GM19372 (cell line): Measurements from ENCODE around the gene PIEZO1.
A peak's percentile ranks its signal among the peaks of the same experiment; 100 is the strongest.
"Not testable (repeated sequence)": the region's sequence is repeated elsewhere in the genome, so short reads cannot be mapped to it uniquely, and the experiment has no call there.

Experiments
- ATAC-seq: cut with Tn5 transposase; IDR thresholded peaks from one replicate; pipeline ENCODE4 v1.9.1; 2021; ENCODE audit warnings: mild to moderate bottlenecking, low read depth, moderate library complexity; ENCODE audit not compliant: unreplicated experiment

Gene PIEZO1

GRCh38 chr16:88785106-88785924 lies at the start of gene PIEZO1:
TSS of gene PIEZO1 (minus strand) at chr16:88785220. CDS start at chr16:88784964, 256 bp downstream.
- peak; percentile 32 for ATAC-seq

GRCh38 chr16:88834670-88835069 lies 49.6 kb upstream of the PIEZO1 start:
- no peak for ATAC-seq

- no peak for ATAC-seq
Measured at GRCh38 chr16:88833086-88833485, 48.1 kb upstream of the PIEZO1 start.

- no peak for ATAC-seq
Measured at GRCh38 chr16:88831838-88832237, 46.8 kb upstream of the PIEZO1 start.

- ATAC-seq: no peak
Measured at GRCh38 chr16:88830783-88831182, 45.8 kb upstream of the PIEZO1 start.

- no peak for ATAC-seq
Measured at GRCh38 chr16:88830258-88830657, 45.2 kb upstream of the PIEZO1 start.

- no peak for ATAC-seq
Measured at GRCh38 chr16:88828711-88829110, 43.7 kb upstream of the PIEZO1 start.

- no peak for ATAC-seq
Measured at GRCh38 chr16:88827727-88828126, 42.7 kb upstream of the PIEZO1 start.

- ATAC-seq: no peak
Measured at GRCh38 chr16:88826070-88826840, 41.2 kb upstream of the PIEZO1 start.

GRCh38 chr16:88825146-88825545 lies 40.1 kb upstream of the PIEZO1 start:
- ATAC-seq: no peak

- no peak for ATAC-seq
Measured at GRCh38 chr16:88824256-88825077, 39.4 kb upstream of the PIEZO1 start.

- not testable (repeated sequence) for ATAC-seq
Measured at GRCh38 chr16:88823646-88824045, 38.6 kb upstream of the PIEZO1 start.

GRCh38 chr16:88822281-88823040 lies 37.4 kb upstream of the PIEZO1 start:
- ATAC-seq: no peak

- no peak for ATAC-seq
Measured at GRCh38 chr16:88821168-88821850, 36.3 kb upstream of the PIEZO1 start.

GRCh38 chr16:88820385-88821025 lies 35.5 kb upstream of the PIEZO1 start:
- no peak for ATAC-seq

- ATAC-seq: no peak
Measured at GRCh38 chr16:88819126-88819525, 34.1 kb upstream of the PIEZO1 start.

- ATAC-seq: no peak
Measured at GRCh38 chr16:88818575-88818874, 33.5 kb upstream of the PIEZO1 start.

- ATAC-seq: no peak
Measured at GRCh38 chr16:88817785-88818574, 33.0 kb upstream of the PIEZO1 start.
